ENCODE measurements around the gene SCT.
"Not testable (repeated sequence)": the region's sequence is repeated elsewhere in the genome, so short reads cannot be mapped to it uniquely, and the experiment has no call there.

The SCT gene, protein sequence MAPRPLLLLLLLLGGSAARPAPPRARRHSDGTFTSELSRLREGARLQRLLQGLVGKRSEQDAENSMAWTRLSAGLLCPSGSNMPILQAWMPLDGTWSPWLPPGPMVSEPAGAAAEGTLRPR

DNA sequence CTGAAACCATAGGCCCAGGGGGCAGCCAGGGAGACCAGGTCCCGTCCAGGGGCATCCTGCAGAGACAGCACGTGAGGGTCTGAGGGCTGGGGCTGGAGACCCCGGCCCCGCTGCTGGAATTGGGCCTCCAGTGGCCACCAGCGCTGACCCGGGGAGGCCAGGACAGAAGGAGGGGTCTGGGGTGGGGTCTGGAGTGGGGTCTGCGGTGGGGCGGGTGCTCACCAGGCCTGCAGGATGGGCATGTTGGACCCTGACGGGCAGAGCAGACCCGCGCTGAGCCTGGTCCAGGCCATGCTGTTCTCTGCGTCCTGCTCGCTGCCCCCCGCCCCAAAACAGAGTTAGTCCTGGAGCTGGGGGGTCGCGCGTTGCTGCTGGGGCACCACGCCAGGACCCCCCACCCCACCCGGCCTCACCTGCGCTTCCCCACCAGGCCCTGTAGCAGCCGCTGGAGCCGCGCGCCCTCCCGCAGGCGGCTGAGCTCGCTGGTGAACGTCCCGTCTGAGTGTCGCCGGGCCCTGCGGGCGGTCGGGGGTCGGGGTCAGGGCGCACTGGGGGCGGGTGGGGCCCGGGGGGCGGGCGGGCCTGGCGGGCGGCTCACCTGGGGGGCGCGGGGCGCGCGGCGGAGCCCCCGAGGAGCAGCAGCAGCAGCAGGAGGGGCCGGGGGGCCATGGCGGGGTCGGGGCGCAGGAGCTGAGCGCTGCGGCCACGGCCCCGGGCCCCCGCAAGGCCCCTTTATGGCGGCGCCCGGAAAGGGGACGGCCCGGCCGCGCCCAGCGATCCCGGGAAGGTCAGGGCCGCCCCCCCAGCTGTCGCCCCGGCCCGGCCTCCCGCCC lies at the start of gene SCT:
Gene SCT, minus strand, starts transcription at position 707 of the 833 bp plus-strand sequence. Its CDS starts 38 bp downstream, at position 669.
- no peak for DNase-seq

GRCh38 chr11:674406-674805 lies 47.4 kb upstream of the SCT start:
- no peak for DNase-seq

DNA sequence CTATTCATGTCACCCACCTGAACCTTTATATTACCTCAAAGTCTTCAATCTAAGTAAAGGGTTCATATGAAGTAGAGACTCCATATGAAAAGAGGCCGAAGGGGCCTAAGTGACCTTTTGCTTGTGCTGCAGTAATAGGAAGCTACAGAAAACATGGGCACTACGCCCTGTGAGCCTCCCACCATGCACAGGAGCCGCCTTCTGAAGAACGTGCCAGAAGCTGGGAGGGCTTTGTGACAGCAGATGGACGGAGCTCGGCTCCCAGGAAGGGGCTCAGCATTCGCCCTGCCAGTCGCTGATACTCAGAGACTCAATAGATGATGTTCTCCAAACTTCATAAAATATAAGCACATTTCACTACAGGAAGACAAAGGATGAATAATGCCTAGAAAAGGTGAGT lies 46.9 kb upstream of the SCT start:
- no peak for DNase-seq

- no peak for DNase-seq
These were observed 38.8 kb upstream of the SCT start for GRCh38 chr11:665704-666281.

- peak; percentile 19 for DNase-seq
These were observed 38.2 kb upstream of the SCT start for GRCh38 chr11:665062-665703.

DNA sequence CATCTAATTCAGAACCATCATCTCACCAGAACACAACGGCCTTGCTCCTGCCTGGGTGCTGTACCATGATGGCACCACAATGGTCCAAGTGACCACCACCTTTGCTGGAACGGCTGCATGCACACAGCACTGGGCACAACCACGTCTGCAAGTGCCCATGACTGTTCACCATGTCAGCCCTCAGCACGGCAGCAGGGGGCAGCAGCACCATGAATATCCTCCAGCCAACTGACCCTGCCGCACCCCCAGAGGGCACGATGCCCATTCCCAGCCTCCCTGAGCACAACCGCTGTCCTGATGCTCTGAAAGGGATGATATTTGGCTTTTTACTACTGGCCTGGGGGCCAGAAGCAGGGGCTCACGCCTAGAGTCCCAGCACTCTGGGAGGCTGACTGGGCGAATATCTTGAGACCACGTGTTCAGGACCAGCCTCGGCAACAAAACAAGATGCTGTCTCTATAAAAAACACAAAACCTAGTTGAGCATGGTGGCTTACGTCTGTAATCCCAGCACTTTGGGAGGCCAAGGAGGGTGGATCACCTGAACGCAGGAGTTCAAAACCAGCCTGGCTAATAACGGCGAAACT lies 35.8 kb upstream of the SCT start:
- no peak for DNase-seq

GRCh38 chr11:660681-661444 lies 33.9 kb upstream of the SCT start:
- peak; percentile 5 for DNase-seq

DNA sequence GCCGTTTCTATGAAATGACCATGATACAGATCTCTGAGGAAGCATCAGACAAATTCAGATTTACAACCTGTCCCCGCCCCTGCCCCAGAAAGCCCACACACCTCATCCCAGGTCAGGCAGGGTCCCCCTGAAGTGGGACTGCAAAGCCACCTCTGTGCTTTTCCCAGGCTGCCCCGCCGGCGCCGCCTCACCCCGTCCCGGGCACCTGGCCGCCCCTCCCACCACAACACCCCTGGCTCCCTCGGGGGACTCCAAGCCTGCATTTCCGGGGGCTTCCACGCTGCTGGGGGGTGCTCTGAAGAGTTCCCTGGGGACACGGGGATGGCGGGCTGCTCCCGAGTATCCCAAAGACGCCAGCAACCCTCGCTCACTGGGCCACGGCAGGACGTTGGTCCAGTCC lies 33.3 kb upstream of the SCT start:
- DNase-seq = no peak

- no peak for DNase-seq
These were observed 32.6 kb upstream of the SCT start for GRCh38 chr11:659532-660085.

DNA sequence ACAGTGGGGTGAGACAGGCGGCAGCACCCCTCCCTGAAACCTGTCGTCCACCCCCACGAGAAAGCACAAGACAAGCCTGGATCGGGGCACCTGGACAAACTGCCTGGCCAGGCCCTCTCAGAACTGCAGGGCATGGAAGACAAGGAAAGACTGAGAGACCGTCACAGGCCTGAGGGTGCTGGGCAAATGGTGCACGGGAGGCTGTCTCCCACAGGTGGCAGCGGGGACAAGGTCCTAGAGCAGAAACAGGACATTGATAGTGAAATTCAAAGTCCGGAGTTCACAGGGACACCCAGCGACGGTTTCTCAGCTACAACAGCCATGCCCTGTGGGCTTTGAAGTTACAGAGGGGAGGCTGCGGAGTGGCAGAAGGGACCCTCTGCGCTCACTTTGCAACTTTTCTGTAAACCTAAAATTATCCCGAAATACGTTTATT lies 30.7 kb upstream of the SCT start:
- no peak for DNase-seq

DNA sequence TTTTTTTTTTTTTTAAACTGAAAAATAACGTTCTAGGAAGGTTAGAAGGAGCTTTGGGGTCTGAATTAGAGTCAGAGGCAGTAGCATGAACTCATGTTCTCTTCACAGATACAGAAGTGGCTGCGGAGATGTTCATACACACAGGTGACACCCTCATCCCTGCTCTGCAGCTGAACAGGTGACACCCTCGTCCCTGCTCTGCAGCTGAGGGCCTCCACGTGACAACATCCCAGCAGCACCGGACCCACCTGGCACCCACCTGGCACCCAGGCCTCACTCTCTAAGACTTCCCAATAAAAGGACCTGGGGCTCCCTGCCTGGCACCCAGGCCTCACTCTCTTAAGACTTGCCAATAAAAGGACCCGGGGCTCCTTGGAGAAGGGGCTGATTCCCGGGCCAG lies 29.9 kb upstream of the SCT start:
- DNase-seq = no peak

- no peak for DNase-seq
These were observed 29.4 kb upstream of the SCT start for GRCh38 chr11:656426-656825.

DNA sequence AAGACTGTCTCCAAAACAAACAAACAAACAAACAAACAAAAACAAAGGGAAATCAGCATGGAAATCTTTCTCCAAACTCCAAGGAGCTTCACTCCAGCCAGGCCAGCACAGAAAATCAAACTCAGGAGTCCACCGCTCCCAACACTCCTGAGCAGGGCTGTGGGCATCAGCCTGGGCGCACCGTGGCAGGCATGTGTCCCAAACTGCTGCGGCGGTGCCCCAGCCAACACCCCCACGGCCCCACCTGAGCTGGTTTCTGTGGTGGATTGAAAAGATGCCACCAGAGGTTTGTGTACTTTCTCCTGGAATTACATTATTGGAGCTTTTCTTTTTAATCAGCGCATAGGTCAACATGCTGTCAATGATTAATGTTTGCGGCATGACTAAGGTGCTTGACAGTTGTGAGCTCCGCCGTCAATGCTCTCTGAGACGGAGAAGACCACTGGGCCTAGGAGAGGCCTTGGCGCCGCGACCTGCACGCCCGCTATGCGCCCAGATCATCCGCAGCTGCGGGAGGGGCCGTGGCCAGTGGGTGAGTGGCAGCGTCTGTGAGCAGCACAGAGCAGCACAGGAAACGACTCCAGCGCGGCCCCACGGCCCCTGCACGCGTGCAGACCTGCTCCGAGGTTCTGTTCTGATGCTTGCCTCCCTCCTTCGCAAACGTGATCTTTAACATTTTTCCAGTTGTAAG lies 28.2 kb upstream of the SCT start:
- no peak for DNase-seq

DNA sequence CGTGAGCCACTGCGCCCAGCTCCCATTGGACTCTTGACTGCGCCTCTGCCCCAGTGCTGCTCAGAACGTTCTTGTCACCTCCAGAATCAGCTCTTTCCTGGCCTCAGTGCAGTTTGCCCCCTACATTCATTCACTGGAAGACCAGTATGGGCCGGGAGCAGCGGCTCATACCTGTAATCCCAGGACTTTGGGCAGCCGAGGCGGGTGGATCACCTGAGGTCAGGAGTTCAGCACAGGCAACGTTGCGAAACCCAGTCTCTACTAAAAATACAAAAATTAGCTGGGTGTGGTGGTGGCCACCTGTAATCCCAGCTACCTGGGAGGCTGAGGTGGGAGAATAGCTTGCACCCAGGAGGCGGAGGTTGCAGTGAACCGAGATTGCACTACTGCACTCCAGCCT lies 27.5 kb upstream of the SCT start:
- not testable (repeated sequence) for DNase-seq

DNA sequence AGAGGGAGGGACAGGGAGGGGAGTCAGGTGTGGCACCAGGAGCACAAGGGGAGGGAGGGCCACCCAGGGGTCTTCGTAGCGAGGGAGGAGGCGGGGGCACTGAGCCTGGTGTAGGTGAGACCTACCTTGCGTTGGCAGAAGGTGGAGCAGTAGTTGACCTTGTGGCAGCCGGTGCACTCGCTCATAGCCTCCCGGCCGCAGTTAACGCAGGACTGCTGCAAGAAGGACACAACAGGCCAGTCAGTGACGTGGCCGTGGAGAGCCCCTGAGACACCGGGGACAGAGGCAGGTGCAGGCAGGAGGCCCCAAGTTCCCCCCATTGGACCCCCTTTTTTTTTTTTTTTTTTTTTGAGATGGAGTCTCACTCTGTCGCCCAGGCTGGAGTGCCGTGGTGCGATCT lies 26.9 kb upstream of the SCT start:
- no peak for DNase-seq

- DNase-seq = not testable (repeated sequence)
These were observed 26.2 kb upstream of the SCT start for GRCh38 chr11:653136-653535.

- DNase-seq = no peak
These were observed 23.5 kb upstream of the SCT start for GRCh38 chr11:650482-650881.

GRCh38 chr11:647672-648158 lies 20.7 kb upstream of the SCT start:
- not testable (repeated sequence) for DNase-seq

GRCh38 chr11:646214-646613 lies 19.2 kb upstream of the SCT start:
- no peak for DNase-seq

GRCh38 chr11:645536-645935 lies 18.6 kb upstream of the SCT start:
- no peak for DNase-seq

All from NCI-H1694 (cell line).